ENCODE measurements around the gene PCNX3.

PCNX3 gene

GRCh38 chr11:65615229-65615949, at the start of gene PCNX3:
PCNX3 (plus strand) TSS chr11:65615776; CDS start chr11:65616312, 536 bp downstream.
- peak within 1 kb of the TSS; percentile 87 for H3K4me3 ChIP-seq (ENCODE audit: low read depth, low read length)
- H3K36me3 ChIP-seq (ENCODE audit: control insufficient read depth, insufficient read depth, low read length): peaks cover 30% of the 10 kb centered on the region
- no peaks in the 10 kb centered on the region for H3K4me1 ChIP-seq (ENCODE audit: control insufficient read depth, insufficient read depth, low read length)
- H3K9me3 ChIP-seq (ENCODE audit: control insufficient read depth, insufficient read depth, low read length): no peaks in the 10 kb centered on the region
- H3K9ac ChIP-seq (ENCODE audit: low read depth, low read length): peak within 1 kb of the TSS; percentile 76
- no peaks in the 10 kb centered on the region for H3K27me3 ChIP-seq (ENCODE audit: control insufficient read depth, insufficient read depth, low read length)

GRCh38 chr11:65569164-65569972, 46.2 kb upstream of the PCNX3 start:
- H3K27me3 ChIP-seq (ENCODE audit: control insufficient read depth, insufficient read depth, low read length): peaks cover 3% of the 10 kb centered on the region
- peak overlapping the region; percentile 92 for H3K9ac ChIP-seq (ENCODE audit: low read depth, low read length)
- H3K9me3 ChIP-seq (ENCODE audit: control insufficient read depth, insufficient read depth, low read length): no peaks in the 10 kb centered on the region
- H3K36me3 ChIP-seq (ENCODE audit: control insufficient read depth, insufficient read depth, low read length): peaks cover 3% of the 10 kb centered on the region
- H3K4me3 ChIP-seq (ENCODE audit: low read depth, low read length): peak overlapping the region; percentile 99
- peaks cover 6% of the 10 kb centered on the region for H3K4me1 ChIP-seq (ENCODE audit: control insufficient read depth, insufficient read depth, low read length)

GRCh38 chr11:65569973-65570918, 45.3 kb upstream of the PCNX3 start, which contains the start of gene ZNRD2:
ZNRD2 (plus strand) TSS chr11:65570477; CDS start chr11:65570492, 15 bp downstream.
- Histone ChIP-seq H3K36me3 (ENCODE audit: control insufficient read depth, insufficient read depth, low read length) (peaks cover 3% of the 10 kb centered on the region), H3K9ac (ENCODE audit: low read depth, low read length) (peak within 1 kb of the TSS; percentile 92), H3K4me3 (ENCODE audit: low read depth, low read length) (peak within 1 kb of the TSS; percentile 99), H3K9me3 (ENCODE audit: control insufficient read depth, insufficient read depth, low read length) (no peaks in the 10 kb centered on the region), H3K4me1 (ENCODE audit: control insufficient read depth, insufficient read depth, low read length) (peaks cover 9% of the 10 kb centered on the region), H3K27me3 (ENCODE audit: control insufficient read depth, insufficient read depth, low read length) (peaks cover 10% of the 10 kb centered on the region)

GRCh38 chr11:65571420-65571819, 44.2 kb upstream of the PCNX3 start:
- H3K9me3 ChIP-seq (ENCODE audit: control insufficient read depth, insufficient read depth, low read length): no peaks in the 10 kb centered on the region
- H3K9ac ChIP-seq (ENCODE audit: low read depth, low read length): no peak overlapping the region

GRCh38 chr11:65571940-65572339, 43.6 kb upstream of the PCNX3 start:
- H3K9me3 ChIP-seq (ENCODE audit: control insufficient read depth, insufficient read depth, low read length): no peaks in the 10 kb centered on the region
- peak overlapping the region; percentile 64 for H3K4me3 ChIP-seq (ENCODE audit: low read depth, low read length)
- peaks cover 9% of the 10 kb centered on the region for H3K4me1 ChIP-seq (ENCODE audit: control insufficient read depth, insufficient read depth, low read length)
- H3K36me3 ChIP-seq (ENCODE audit: control insufficient read depth, insufficient read depth, low read length): peaks cover 3% of the 10 kb centered on the region
- H3K27me3 ChIP-seq (ENCODE audit: control insufficient read depth, insufficient read depth, low read length): peaks cover 23% of the 10 kb centered on the region
- no peak overlapping the region for H3K9ac ChIP-seq (ENCODE audit: low read depth, low read length)

More at GRCh38 chr11:65571420-65571819, 44.2 kb upstream of the PCNX3 start:
- peak overlapping the region; percentile 99 for H3K4me3 ChIP-seq (ENCODE audit: low read depth, low read length)
- peaks cover 18% of the 10 kb centered on the region for H3K27me3 ChIP-seq (ENCODE audit: control insufficient read depth, insufficient read depth, low read length)
- H3K36me3 ChIP-seq (ENCODE audit: control insufficient read depth, insufficient read depth, low read length): peaks cover 3% of the 10 kb centered on the region
- H3K4me1 ChIP-seq (ENCODE audit: control insufficient read depth, insufficient read depth, low read length): peaks cover 9% of the 10 kb centered on the region

GRCh38 chr11:65572356-65573051, 43.1 kb upstream of the PCNX3 start, which contains the start of gene FAM89B:
FAM89B (plus strand) TSS chr11:65572538; CDS start chr11:65572670, 132 bp downstream.
- peak within 1 kb of the TSS; percentile 64 for H3K4me3 ChIP-seq (ENCODE audit: low read depth, low read length)
- peaks cover 27% of the 10 kb centered on the region for H3K27me3 ChIP-seq (ENCODE audit: control insufficient read depth, insufficient read depth, low read length)
- peaks cover 3% of the 10 kb centered on the region for H3K36me3 ChIP-seq (ENCODE audit: control insufficient read depth, insufficient read depth, low read length)
- H3K9ac ChIP-seq (ENCODE audit: low read depth, low read length): no peak within 1 kb of the TSS
- peaks cover 9% of the 10 kb centered on the region for H3K4me1 ChIP-seq (ENCODE audit: control insufficient read depth, insufficient read depth, low read length)
- H3K9me3 ChIP-seq (ENCODE audit: control insufficient read depth, insufficient read depth, low read length): no peaks in the 10 kb centered on the region

- peaks cover 9% of the 10 kb centered on the region for H3K4me1 ChIP-seq (ENCODE audit: control insufficient read depth, insufficient read depth, low read length)
- H3K4me3 ChIP-seq (ENCODE audit: low read depth, low read length): peak overlapping the region; percentile 64
- no peak overlapping the region for H3K9ac ChIP-seq (ENCODE audit: low read depth, low read length)
Observed at GRCh38 chr11:65573391-65574079, 42.0 kb upstream of the PCNX3 start.

GRCh38 chr11:65574109-65574810, 41.3 kb upstream of the PCNX3 start:
- Histone ChIP-seq H3K9me3 (ENCODE audit: control insufficient read depth, insufficient read depth, low read length) (no peaks in the 10 kb centered on the region), H3K36me3 (ENCODE audit: control insufficient read depth, insufficient read depth, low read length) (peaks cover 3% of the 10 kb centered on the region), H3K27me3 (ENCODE audit: control insufficient read depth, insufficient read depth, low read length) (peaks cover 42% of the 10 kb centered on the region), H3K4me3 (ENCODE audit: low read depth, low read length) (peak overlapping the region; percentile 48), H3K9ac (ENCODE audit: low read depth, low read length) (no peak overlapping the region), H3K4me1 (ENCODE audit: control insufficient read depth, insufficient read depth, low read length) (peaks cover 7% of the 10 kb centered on the region)

More at GRCh38 chr11:65573391-65574079, 42.0 kb upstream of the PCNX3 start:
- H3K9me3 ChIP-seq (ENCODE audit: control insufficient read depth, insufficient read depth, low read length): no peaks in the 10 kb centered on the region
- H3K27me3 ChIP-seq (ENCODE audit: control insufficient read depth, insufficient read depth, low read length): peaks cover 38% of the 10 kb centered on the region
- H3K36me3 ChIP-seq (ENCODE audit: control insufficient read depth, insufficient read depth, low read length): peaks cover 3% of the 10 kb centered on the region

GRCh38 chr11:65574811-65575567, 40.6 kb upstream of the PCNX3 start:
- Histone ChIP-seq H3K4me1 (ENCODE audit: control insufficient read depth, insufficient read depth, low read length) (peaks cover 7% of the 10 kb centered on the region), H3K9ac (ENCODE audit: low read depth, low read length) (no peak overlapping the region)

More at GRCh38 chr11:65574811-65575567, 40.6 kb upstream of the PCNX3 start:
- Histone ChIP-seq H3K36me3 (ENCODE audit: control insufficient read depth, insufficient read depth, low read length) (peaks cover 3% of the 10 kb centered on the region), H3K4me3 (ENCODE audit: low read depth, low read length) (peak overlapping the region; percentile 51), H3K9me3 (ENCODE audit: control insufficient read depth, insufficient read depth, low read length) (no peaks in the 10 kb centered on the region), H3K27me3 (ENCODE audit: control insufficient read depth, insufficient read depth, low read length) (peaks cover 44% of the 10 kb centered on the region)

All from iPS-15b (cell line).